ENCODE results near the gene IDI2.

GRCh38 chr10:1009071-1009494, 16.6 kb downstream of the IDI2 start:
- TF ChIP-seq CTCF (IDR thresholded peaks at IDR 0.05; ENCODE audit: insufficient read depth, low read length) (no peak), GABPA (IDR thresholded peaks at IDR 0.05; ENCODE audit: low read depth) (no peak), POLR2AphosphoS5 (IDR thresholded peaks at IDR 0.05; ENCODE audit: low read depth) (no peak), REST (IDR thresholded peaks at IDR 0.05; ENCODE audit: insufficient replicate concordance, low read depth) (no peak)
